GM12878 (cell line): ENCODE data around the gene SEM1. TPM values are rescaled to one million over a fixed set of nuclear protein-coding genes. Genes with fewer than 3 reads are reported as not detected.

Experiments used
- ATAC-seq: fragments of 200-7000 bp; cut with Tn5 transposase; 3 replicates; pipeline ENCODE4 v1.9.1; 2020; ENCODE audit warnings: mild to moderate bottlenecking, moderate library complexity
- BruUV-seq: library from RNA; stranded (reverse); fragments of 400-500 nt; replicated peaks from 2 replicates; lab custom pipeline; 2021; lab: Mats Ljungman, UMichigan
- CTCF ChIA-PET: fragments of 300-600 bp; sonication (Branson Sonifier 250); formaldehyde crosslinking; extraction: SDS; loops from one replicate; lab custom pipeline; 2021; ENCODE audit warnings: inconsistent platforms; lab: Yijun Ruan, JAX
- POLR2A ChIA-PET: fragments of 350-600 bp; formaldehyde crosslinking; extraction: SDS; loops from one replicate; lab custom pipeline; 2021; ENCODE audit warnings: inconsistent platforms; lab: Charles Lee
- RAD21 ChIA-PET: fragments of 300-600 bp; sonication (Branson Sonifier 250); formaldehyde crosslinking; loops from one replicate; lab custom pipeline; 2023; ENCODE audit warnings: antibody characterized with exemption; ENCODE audit not compliant: unreplicated experiment; lab: Charles Lee
- SMC1A ChIA-PET: fragments of 300-600 bp; sonication (Branson Sonifier 250); formaldehyde crosslinking; loops from one replicate; lab custom pipeline; 2023; ENCODE audit not compliant: unreplicated experiment, uncharacterized antibody; lab: Charles Lee
- DNase-seq: peaks from one replicate; pipeline ENCODE4 v3.0.0-alpha.2; 2011; ENCODE audit warnings: low read depth, low spot score
- FAIRE-seq: peaks from 3 replicates; lab custom pipeline; 2011; peaks lifted over from hg19 to GRCh38; lab: Jason Lieb, UNC
- H2AFZ ChIP-seq: 2 replicates; pipeline ENCODE4 v1.6.0; 2011; ENCODE audit warnings: low read depth, low read length, control low read depth; ENCODE audit not compliant: control insufficient read depth
- H3K27ac ChIP-seq: 2 replicates; pipeline ENCODE4 v1.5.1; 2011; ENCODE audit warnings: control low read depth; ENCODE audit not compliant: control insufficient read depth, insufficient read depth
- H3K27me3 ChIP-seq, 2 experiments: replicated peaks in 1 of 2; 2 replicates each; pipeline versions ENCODE4 v1.6.0 to v1.6.1; 2011; ENCODE audit warnings: low read length in 1 of 2; ENCODE audit not compliant: control insufficient read depth in 2 of 2, insufficient read depth in 2 of 2
- H3K36me3 ChIP-seq, 2 experiments: 2 replicates each; pipeline ENCODE4 v1.5.1; 2011; ENCODE audit warnings: low read length in 1 of 2; ENCODE audit not compliant: control insufficient read depth in 2 of 2, insufficient read depth in 2 of 2
- H3K4me1 ChIP-seq: 2 replicates; pipeline ENCODE4 v1.6.1; 2011; ENCODE audit warnings: mild to moderate bottlenecking, low read length, moderate library complexity, mixed read lengths; ENCODE audit not compliant: control insufficient read depth, insufficient read depth
- H3K4me2 ChIP-seq: 2 replicates; pipeline ENCODE4 v1.6.0; 2011; ENCODE audit warnings: control low read depth; ENCODE audit not compliant: control insufficient read depth, insufficient read depth
- H3K4me3 ChIP-seq: fragments of 200-600 bp; sonication (generic); 2 replicates; pipeline ENCODE4 v1.5.1; 2016
- H3K79me2 ChIP-seq: 2 replicates; pipeline ENCODE4 v1.6.0; 2011; ENCODE audit warnings: low read length; ENCODE audit not compliant: control insufficient read depth, insufficient read depth
- H3K9ac ChIP-seq: 2 replicates; pipeline ENCODE4 v1.8.0; 2011; ENCODE audit warnings: low read length, control low read depth, mixed read lengths; ENCODE audit not compliant: control insufficient read depth, insufficient read depth
- H3K9me3 ChIP-seq: replicated peaks from 3 replicates; pipeline ENCODE4 v1.5.1; 2011; ENCODE audit warnings: mild to moderate bottlenecking, low read length; ENCODE audit not compliant: control insufficient read depth, insufficient read depth
- H4K20me1 ChIP-seq: 2 replicates; pipeline ENCODE4 v1.6.0; 2011; ENCODE audit not compliant: control insufficient read depth, insufficient read depth
- KLF5 ChIP-seq: fragments of 450-650 bp; IDR thresholded peaks from 2 replicates; pipeline ENCODE4 v1.6.1; 2014; ENCODE audit warnings: mild to moderate bottlenecking; ENCODE audit not compliant: partially characterized antibody
- MYB ChIP-seq: fragments of 150-350 bp; IDR thresholded peaks from 2 replicates; pipeline ENCODE4 v1.6.1; 2014; ENCODE audit warnings: mild to moderate bottlenecking, low read depth, low read length, borderline replicate concordance
- TBL1XR1 ChIP-seq: IDR thresholded peaks from 2 replicates; pipeline ENCODE4 v1.6.1; 2012; ENCODE audit warnings: low read depth, low read length, improper control_type of control experiment
- WGBS: methylation state at CpG from one replicate; pipeline ENCODE4 v1.1.6; 2016; ENCODE audit warnings: low lambda C conversion rate; ENCODE audit not compliant: insufficient replicate concordance, insufficient coverage; ENCODE audit errors: missing lambda C conversion rate; 5-methylcytosine and 5-hydroxymethylcytosine counted together
- in situ Hi-C: fragments of 300-500 bp; cut with MboI; formaldehyde crosslinking; loops from 9 replicates; pipeline ENCODE4 v1.14.3; 2018; ENCODE audit warnings: mixed read lengths
- intact Hi-C: fragments of 100-400 bp; cut with micrococcal nuclease; formaldehyde crosslinking; loops from one replicate; pipeline ENCODE4 v1.14.2; 2022; ENCODE audit not compliant: unreplicated experiment
- polyA plus RNA-seq, 11 experiments: library from polyadenylated mRNA; depleted of rRNA in 4 of 11; unstranded in 6 of 11; stranded (reverse) in 5 of 11; fragments of >200 nt; fragmentation: Nextera tagmentation in 4 of 11; fragmentation: Illumina TruSeq in 1 of 11; extraction: Ambion mirVana in 4 of 11; extraction: Trizol in 1 of 11; gene quantifications; 1 replicate in 1 of 11; 2 replicates in 10 of 11; pipeline versions ENCODE4 v1.2.1 to v1.2.3, GENCODE V29; 2011 to 2016; ENCODE audit warnings: inconsistent platforms in 2 of 11, missing spikeins in 2 of 11, low read depth in 1 of 11
- total RNA-seq, 4 experiments: library from RNA; depleted of rRNA in 3 of 4; stranded (reverse); fragments of >200 nt in 3 of 4; fragmentation: Illumina TruSeq in 1 of 4; extraction: Trizol in 1 of 4; gene quantifications; 2 replicates each; pipeline versions ENCODE4 v1.2.1 to v1.2.3, GENCODE V29; 2013 to 2021

The SEM1 gene
- total and polyA plus RNA-seq, 10 of the 15 experiments (the other 5 are each of a cell fraction or from before 2014, with no cell fraction given): 44.6 to 606 (median 356) TPM

- H3K9ac ChIP-seq: no peak overlapping the region
- no peaks in the 10 kb centered on the region for H3K9me3 ChIP-seq
- SMC1A ChIA-PET: no interaction called here
- 24% methylated on average over 2 of the region's 2 CpGs for WGBS
- CTCF ChIA-PET: no interaction called here
- no peak for TF ChIP-seq MYB
- POLR2A ChIA-PET: no interaction called here
- H3K4me2 ChIP-seq: no peak overlapping the region
- H3K4me1 ChIP-seq: no peaks in the 10 kb centered on the region
- no peak overlapping the region for H2AFZ ChIP-seq
- RAD21 ChIA-PET: no interaction called here
- H3K36me3 ChIP-seq: no peaks in the 10 kb centered on the region
- no peaks in the 10 kb centered on the region for H3K79me2 ChIP-seq
- no peaks in the 10 kb centered on the region for H4K20me1 ChIP-seq
- DNase-seq: no peak
- no TSS peak for BruUV-seq
- ATAC-seq: no peak
- H3K4me3 ChIP-seq: no peak overlapping the region
- FAIRE-seq: peak; percentile 41
- H3K27ac ChIP-seq: no peak overlapping the region
- H3K27me3 ChIP-seq: no peaks in the 10 kb centered on the region
- intact Hi-C loops (no loop called here), in situ Hi-C loops (no loop called here)
Measured at GRCh38 chr7:96655956-96656355, 53.7 kb downstream of the SEM1 start.

GRCh38 chr7:96654630-96655188 is 54.9 kb downstream of the SEM1 start:
- WGBS: 76% methylated on average over 4 of the region's 4 CpGs
- TF ChIP-seq TBL1XR1: no peak
- no peak for TF ChIP-seq KLF5
- Histone ChIP-seq H3K36me3 (no peaks in the 10 kb centered on the region), H2AFZ (no peak overlapping the region), H3K9ac (no peak overlapping the region), H3K4me2 (no peak overlapping the region), H3K79me2 (no peaks in the 10 kb centered on the region), H3K27ac (no peak overlapping the region), H3K9me3 (no peaks in the 10 kb centered on the region), H3K4me1 (no peaks in the 10 kb centered on the region), H3K27me3 (no peaks in the 10 kb centered on the region), H4K20me1 (no peaks in the 10 kb centered on the region), H3K4me3 (no peak overlapping the region)
- ATAC-seq (no peak), FAIRE-seq (no peak), DNase-seq (no peak)
- intact Hi-C loops: no loop called here
- SMC1A ChIA-PET: interaction anchor here (1.3 kb wide), 1 partner anchor 13 kb away, joined by 4 read pairs; no protein-coding TSS in a partner anchor
- BruUV-seq: no TSS peak
- RAD21 ChIA-PET: no interaction called here
- CTCF ChIA-PET: interaction anchor here (0.6 to 0.9 kb wide), 2 partner anchors 14 to 274 kb away, joined by 3 to 4 read pairs; no protein-coding TSS in a partner anchor
- in situ Hi-C loops: no loop called here
- POLR2A ChIA-PET: no interaction called here
